HG03354 (cell line): ENCODE measurements around the gene HSD3B2.

ENCODE experiments used
- ATAC-seq: cut with Tn5 transposase; IDR thresholded peaks from one replicate; pipeline ENCODE4 v1.9.1; 2021; ENCODE audit warnings: mild to moderate bottlenecking; ENCODE audit not compliant: unreplicated experiment, poor library complexity, severe bottlenecking

The HSD3B2 gene

DNA sequence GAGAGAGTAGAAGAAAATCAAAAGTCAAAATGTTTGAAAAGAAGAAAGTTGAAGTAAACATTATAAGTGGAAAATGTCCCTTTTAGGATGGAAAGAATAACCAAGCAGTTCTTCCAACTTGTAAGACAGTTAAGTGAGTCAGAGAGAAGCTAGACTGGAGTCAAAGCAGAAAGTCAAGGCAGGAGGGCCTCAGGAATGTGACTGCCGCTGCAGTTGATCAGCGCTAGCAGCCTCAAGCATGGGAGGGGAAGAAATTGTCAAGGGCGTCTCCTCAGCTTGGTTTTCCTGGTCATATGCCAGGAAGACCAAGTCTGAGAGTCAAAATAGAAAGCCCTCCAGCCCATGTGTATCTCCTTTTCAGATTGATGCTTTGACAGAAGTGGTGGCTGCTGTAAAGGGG is 23.2 kb upstream of the HSD3B2 start:
- ATAC-seq, result no peak

DNA sequence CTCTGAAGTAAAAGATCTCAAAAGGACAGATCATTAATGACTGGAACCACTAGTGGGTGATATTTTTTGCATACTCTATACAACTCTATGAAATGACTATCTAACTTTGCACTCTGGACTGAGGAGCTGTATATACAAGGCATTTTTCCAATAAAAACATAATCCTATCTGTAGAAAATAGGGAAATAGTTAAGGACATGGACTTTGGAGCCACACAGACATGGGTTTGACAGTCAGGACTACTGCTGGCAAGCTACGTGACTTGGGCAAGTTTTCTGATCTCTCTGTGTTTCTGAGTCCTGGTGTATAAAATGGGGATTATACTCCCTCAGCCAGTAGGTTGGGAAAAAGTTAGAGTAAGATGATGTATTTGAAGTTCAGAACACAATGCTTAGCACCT is 20.9 kb upstream of the HSD3B2 start:
- no peak for ATAC-seq

DNA sequence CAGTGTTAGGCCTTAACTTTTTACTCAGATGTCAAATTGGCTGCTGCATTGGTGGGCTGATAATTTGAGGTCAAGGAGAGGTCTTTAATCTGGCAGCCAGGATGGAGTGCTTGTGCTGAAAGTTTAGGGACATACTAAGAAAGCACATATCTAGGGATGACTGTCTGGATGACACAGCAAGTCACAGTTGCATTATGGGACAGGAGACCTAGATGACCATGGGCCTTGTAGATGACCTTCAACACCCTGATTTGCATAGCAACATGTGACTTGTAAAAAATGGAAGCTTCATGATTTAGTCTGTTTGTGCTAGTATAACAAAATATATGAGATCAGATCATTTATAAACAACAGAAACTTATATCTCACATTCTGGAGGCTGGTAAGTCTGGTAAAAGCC is 18.0 kb upstream of the HSD3B2 start:
- ATAC-seq, result no peak

DNA sequence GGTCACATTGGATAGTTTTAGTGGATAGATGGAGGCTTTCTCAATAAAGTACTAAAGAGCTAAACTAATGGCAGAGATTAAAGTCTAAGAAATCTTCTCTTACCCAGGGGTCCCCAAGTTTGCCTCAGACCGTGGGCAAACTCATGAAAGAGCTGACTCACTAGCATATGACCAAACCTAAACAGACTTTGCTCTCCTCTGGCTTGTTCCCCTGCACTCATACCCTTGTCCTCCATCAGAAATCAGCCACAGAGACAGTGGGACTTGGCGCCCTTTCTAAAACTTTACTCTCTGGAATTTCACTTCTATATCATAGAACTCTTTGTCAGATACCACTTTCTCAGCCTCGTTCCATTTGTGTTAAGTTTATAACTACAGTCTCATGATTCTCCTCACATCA is 17.0 kb upstream of the HSD3B2 start:
- ATAC-seq, result no peak

DNA sequence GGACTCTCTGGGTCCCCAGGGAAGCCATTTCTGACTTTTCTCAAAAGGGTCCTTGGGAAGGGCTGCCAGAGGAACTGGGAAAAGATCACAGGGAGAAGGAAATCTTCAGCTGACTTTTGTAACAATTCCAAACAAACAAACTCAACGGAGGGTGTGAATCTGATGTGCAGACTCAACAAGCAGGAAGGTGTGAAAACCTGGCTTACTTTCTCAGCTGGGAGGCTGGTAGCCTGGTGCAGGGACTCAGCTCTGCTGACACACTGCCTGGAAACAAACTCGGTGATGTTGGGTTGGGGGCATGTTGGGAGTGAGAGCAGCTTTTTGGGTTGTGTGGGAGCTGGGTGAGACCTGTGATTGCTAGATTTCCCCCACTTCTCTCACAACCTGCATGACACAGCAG is 10.2 kb upstream of the HSD3B2 start:
- ATAC-seq, result no peak

DNA sequence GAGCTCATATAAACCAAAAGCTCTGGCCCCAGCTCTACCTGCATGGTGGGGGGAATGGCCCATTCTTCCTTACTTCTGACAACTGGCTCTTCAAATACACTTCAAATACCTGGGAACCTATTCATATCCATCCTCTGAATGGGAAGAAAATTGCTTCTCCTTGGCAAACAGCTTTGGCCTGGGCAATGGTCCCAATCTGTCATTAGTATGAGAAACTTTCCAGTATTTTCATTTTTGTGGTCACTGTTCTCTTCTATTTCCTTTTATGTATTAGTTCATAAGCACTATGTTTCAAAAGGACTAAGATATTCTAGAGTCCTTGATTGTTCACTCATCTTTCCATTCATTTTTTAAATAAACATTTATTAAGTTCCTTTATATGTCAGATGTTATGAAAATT is 5.2 kb upstream of the HSD3B2 start:
- ATAC-seq, result no peak

DNA sequence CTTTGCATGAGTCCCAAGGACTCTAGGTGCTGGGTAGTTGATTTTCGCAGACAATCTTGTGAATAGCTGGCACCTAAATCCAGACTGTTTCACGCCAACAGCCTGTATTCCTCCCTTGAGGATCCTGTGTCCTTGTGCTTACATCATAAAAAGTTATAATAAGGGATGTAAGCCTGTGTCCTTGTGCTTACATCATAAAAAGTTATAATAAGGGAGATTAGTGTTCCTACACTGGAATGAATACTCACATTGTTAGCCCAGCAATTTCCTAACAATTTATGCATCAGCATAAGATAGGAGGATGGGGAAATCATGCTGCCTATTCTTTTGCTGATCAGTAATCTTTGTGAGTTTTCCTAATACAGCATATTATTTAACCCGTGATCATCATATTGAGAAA is 4.0 kb upstream of the HSD3B2 start:
- no peak for ATAC-seq

DNA sequence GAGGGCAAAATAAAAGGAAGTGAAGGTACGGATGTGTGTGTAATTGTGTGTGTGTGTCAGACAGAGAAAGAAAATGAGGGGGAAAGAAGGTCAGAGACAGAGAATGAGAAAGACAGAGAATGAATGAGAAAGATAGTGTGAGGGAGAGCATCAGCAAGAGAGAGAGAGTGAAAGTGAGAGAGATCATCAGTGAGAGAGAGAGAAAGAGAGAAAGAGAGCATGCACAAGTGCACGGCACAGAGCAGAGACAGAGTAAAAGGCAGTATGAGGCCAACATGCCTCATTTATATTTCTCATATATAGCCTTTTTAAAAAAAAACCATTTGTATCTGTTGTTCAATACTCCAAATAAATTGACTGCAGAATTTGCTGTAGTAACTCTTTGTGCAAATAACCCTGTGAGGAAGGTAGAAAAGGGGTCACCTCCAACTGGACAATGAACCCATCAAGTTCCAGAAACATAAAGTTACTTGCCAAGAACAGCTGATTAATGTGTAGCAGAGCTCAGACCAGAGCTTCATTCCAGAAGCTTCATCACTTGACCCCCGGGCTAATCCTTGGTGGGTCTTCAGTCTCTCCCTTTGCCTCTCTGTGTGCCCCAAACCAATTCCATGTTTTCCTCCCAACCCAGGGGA is 1.2 kb downstream of the HSD3B2 start:
- no peak for ATAC-seq

DNA sequence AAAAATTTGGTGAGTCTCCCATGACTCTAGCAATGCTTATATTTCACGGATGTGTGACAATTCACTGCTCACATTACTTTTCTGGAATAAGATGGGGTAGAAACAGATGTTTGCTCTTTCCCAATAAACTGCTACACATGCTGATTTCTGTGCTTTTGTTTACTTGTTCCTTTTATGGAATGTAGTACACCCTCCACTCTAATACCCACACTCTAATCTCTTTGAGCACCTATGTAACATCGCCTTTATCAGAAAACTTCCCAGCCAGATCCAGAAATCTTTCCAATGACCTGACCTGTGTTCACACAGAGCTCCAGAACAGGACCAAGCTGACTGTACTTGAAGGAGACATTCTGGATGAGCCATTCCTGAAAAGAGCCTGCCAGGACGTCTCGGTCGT is 4.2 kb downstream of the HSD3B2 start:
- no peak for ATAC-seq

DNA sequence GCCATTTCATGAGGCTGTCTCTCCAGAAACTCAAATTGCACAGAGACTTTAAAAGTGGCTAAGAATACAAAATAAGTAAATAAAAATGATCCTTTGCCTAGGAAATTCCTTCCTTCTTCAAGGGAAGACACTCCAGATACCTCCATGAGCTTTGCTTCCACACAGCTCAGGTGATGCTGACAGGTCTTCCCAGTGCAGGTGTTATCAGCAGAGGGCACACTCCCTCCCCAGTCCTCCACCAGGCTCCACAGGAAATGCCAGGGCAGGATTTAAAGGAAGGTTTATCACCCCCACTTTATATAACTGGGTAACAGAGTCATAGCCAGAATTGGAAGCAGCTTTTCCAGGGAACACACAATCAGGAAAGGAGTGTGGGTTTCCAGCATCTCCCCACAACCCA is 5.7 kb downstream of the HSD3B2 start:
- no peak for ATAC-seq

DNA sequence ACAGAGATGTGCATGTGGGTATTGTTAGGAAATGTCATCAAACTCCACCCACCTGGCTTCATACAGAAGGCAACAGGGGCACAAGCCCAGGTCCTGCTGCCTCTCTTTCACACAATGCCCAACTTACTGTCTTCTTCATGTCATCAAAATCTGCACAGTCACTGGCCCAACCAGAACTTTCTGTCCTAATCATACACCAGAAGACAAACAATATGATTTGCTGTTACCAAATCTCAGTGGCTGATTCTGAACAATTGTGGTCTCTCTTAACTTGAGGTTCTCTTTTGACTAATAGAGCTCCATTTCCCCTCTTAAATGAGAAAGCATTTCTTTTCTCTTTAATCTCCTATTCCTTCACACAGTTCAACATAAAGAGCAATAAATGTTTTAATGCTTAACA is 7.7 kb downstream of the HSD3B2 start:
- ATAC-seq, result no peak

DNA sequence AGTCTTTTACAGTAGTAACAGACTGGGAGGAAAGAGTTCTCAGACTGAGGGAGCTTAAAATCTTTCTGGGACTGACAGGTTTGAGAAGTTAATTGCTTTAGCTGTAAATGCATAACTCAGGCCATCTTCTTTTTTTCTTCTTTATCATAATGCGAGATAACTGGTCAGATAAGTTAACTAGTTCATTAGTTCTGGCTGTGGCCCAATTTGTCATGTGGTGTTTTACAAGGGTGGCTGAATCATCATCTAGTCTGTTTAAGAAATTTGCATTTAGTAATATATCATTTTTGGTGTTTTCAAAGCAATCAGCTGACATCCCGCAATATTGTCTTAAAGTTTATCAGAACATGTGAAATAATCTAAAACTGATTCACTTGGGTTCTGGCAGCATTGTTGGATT is 14.0 kb downstream of the HSD3B2 start:
- no peak for ATAC-seq

DNA sequence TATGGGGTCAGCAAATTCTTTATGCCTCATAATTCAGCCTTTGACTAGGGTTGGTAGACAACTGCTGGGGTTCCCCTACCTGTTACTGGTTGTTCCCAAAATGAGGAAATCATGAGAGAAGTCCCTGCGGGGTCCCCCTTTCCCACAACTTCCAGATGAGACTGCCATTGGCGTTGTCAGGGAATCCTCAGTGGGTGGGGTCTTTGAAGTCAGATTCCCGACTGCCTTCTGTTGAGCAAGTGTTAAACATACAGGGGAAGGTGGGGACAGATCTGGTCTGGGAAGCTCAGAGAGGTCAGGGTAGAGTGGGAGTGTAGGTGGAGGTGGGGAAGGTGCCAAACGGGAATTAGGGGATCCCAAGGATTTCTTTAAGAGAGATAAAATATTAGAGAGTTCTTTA is 14.7 kb downstream of the HSD3B2 start:
- ATAC-seq, result no peak

DNA sequence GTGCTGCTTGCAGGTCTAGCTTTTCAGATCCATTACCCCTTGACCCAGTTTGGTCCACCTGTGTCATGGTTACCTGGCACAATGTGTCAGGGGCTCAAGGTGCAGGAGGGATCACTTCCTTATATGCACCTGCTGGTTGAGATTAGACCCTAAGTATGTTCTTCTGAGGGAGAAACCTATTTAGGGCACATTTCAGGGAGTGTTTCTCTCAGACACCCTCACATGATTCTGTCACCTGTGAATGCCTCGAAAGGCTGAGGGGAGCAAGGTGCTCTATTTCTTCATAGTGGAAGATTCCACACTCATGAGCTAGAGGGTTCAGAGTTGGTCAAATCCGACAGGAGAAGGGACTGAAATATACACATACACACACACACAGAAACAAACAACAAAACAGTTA is 15.5 kb downstream of the HSD3B2 start:
- ATAC-seq, result no peak

DNA sequence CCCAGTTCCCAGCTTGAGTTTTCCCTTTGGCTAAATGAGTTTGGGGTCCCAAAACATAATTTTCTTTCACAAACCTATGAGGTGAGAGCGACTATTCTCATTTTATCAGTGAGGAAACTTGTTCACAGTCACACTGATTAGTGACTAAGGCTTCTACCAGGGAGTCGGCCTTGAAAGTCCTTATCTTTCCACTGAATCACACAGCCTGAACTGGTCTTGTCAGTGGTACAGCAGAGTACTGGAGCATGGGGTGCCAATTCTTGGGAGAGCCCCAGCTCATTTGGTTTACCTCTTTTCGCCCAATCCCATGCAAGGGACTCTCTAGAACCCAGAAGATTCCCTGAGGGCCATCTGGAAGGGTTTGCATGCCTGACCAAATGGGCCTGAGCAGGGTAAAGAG is 16.9 kb downstream of the HSD3B2 start:
- ATAC-seq, result no peak

DNA sequence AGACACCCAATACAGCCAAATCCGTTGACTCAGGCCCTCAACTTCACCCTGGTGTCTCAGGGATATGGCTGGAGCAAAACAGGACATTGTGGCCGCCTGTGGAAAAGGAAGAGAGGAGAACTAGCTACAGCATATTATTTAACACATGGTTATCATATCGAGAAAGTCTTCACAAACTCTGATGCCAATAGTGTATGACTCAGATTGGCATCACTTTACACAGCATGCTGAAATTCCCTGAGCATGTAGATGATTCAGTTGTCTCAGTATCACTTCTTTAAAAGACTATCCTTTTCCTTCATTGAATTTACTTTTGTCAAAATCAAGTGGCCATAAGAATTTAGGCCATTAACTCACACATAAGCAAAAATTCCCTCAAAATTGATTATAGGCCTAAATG is 20.1 kb downstream of the HSD3B2 start:
- no peak for ATAC-seq

DNA sequence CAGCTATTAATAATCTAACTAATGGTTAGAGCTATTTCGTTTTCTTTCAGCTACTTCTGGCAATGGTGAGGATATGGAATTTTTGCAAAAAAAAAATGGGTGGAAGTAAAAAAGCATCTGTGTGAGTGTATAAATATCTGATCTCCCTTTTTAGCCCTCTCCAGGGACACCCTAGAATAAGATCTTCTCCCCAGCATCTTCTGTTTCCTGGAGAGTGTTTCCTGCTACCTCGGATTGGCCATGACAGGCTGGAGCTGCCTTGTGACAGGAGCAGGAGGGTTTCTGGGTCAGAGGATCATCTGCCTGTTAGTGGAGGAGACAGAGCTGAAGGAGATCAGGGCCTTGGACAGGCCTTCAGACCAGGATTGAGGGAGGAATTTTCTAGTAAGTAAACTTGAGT is 23.8 kb downstream of the HSD3B2 start:
- no peak for ATAC-seq

DNA sequence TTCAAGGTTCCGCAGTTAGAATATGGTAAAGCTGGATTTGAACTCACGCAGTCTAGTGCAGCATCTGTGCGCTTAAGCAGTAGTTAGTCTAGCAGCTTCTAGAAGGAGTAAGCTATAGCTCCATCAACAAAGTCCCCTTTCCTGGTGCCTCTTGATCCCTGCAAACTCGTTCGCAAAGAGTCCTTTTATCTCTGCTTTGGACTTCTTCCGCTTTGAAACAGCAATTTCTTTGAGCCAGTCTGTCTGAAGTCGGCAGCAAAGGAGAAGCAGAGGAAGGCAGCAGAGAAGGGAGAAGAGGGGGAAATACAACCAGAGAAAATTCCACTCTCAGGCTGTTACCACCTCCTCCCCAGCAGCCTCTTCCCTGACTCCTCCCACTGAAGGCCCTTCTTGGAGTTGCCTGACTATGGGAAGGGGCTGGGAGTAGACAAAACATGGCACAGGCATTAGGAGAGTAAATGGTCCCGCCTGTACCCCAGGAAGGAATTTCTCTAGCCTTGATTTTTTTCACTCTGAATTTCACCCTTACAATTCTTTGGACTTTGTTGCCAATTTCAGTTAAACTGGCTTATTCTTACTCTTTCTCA is 25.9 kb downstream of the HSD3B2 start:
- no peak for ATAC-seq

DNA sequence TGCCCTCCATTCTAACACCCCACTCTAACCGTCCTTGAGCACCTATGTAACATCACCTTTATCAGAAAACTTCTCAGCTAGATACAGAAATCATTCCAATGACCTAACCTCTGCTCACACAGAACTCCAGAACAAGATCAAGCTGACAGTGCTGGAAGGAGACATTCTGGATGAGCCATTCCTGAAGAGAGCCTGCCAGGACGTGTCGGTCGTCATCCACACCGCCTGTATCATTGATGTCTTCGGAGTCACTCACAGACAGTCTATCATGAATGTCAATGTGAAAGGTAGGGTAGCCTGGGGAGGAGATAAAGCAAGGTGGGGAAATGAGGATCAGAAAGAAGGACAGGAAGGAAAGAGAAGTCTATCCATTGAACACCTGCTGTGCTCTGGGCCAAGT is 27.8 kb downstream of the HSD3B2 start:
- ATAC-seq, result no peak

DNA sequence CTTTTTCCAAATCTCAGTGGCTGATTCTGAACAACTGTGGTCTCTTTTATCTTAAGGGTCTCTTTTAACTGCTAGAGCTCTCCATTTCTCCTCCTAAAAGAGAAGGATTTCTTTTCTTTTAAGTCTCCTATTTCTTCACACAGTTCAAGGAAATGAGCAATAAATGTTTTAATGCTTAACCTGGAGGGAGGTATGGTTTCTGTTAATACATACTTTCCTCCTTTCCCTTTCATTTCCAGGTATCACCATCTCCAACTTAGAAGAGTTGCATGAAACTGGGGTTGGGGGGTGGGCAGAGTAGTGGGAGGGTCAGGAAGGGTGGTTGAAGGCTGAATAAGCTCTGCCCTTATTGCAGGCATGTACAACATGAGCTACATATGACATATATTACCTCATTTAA is 31.4 kb downstream of the HSD3B2 start:
- no peak for ATAC-seq

DNA sequence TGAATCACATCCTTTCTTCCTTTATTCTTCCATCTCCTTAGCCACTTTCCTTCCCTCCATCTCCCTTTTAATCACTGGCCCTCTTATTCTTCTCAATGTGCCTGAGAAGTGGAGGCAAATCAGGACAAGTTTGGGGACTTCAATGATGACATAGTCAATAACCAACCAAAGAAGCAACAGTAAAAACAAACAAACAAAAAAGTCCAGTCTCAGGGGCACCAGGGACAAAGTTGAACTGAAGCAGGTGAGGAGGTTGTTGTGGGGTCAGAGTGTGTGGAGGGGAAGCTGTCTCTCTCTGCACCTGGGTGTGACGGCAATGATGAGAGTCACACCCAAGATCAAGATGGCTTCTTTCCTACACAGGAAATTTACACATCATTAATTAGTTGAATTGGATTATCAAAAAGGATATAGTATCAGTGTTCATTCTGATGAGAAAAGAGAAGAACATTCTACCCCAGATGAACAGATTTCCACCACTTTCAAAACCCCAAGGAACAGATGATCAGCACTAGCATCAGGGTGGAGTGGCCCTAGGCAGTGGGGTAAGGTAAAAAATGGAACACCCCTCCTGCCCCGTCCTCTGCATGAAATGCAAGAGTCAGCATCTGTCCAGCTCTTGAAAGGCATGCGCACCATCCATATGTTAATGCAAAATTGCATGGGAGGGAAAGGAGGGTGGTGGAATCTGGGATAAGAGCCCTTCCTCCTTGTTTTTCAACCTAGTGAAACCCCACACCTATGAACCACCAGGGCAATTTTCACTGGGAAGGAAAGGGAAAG is 32.6 kb downstream of the HSD3B2 start:
- ATAC-seq, result no peak
